GM12878 (cell line): Measurements from ENCODE around the gene PLEKHM3. TPM values are rescaled to one million over a fixed set of nuclear protein-coding genes. Genes with fewer than 3 reads are reported as not detected.

ENCODE experiments used
- ATAC-seq: fragments of 200-7000 bp; cut with Tn5 transposase; 3 replicates; pipeline ENCODE4 v1.9.1; 2020; ENCODE audit warnings: mild to moderate bottlenecking, moderate library complexity
- BruUV-seq: library from RNA; stranded (reverse); fragments of 400-500 nt; replicated peaks from 2 replicates; lab custom pipeline; 2021; lab: Mats Ljungman, UMichigan
- CTCF ChIA-PET: fragments of 300-600 bp; sonication (Branson Sonifier 250); formaldehyde crosslinking; extraction: SDS; loops from one replicate; lab custom pipeline; 2021; ENCODE audit warnings: inconsistent platforms; lab: Yijun Ruan, JAX
- POLR2A ChIA-PET: fragments of 350-600 bp; formaldehyde crosslinking; extraction: SDS; loops from one replicate; lab custom pipeline; 2021; ENCODE audit warnings: inconsistent platforms; lab: Charles Lee
- RAD21 ChIA-PET: fragments of 300-600 bp; sonication (Branson Sonifier 250); formaldehyde crosslinking; loops from one replicate; lab custom pipeline; 2023; ENCODE audit warnings: antibody characterized with exemption; ENCODE audit not compliant: unreplicated experiment; lab: Charles Lee
- SMC1A ChIA-PET: fragments of 300-600 bp; sonication (Branson Sonifier 250); formaldehyde crosslinking; loops from one replicate; lab custom pipeline; 2023; ENCODE audit not compliant: unreplicated experiment, uncharacterized antibody; lab: Charles Lee
- DNase-seq: peaks from one replicate; pipeline ENCODE4 v3.0.0-alpha.2; 2011; ENCODE audit warnings: low read depth, low spot score
- FAIRE-seq: peaks from 3 replicates; lab custom pipeline; 2011; peaks lifted over from hg19 to GRCh38; lab: Jason Lieb, UNC
- H2AFZ ChIP-seq: 2 replicates; pipeline ENCODE4 v1.6.0; 2011; ENCODE audit warnings: low read depth, low read length, control low read depth; ENCODE audit not compliant: control insufficient read depth
- H3K27ac ChIP-seq: 2 replicates; pipeline ENCODE4 v1.5.1; 2011; ENCODE audit warnings: control low read depth; ENCODE audit not compliant: control insufficient read depth, insufficient read depth
- H3K27me3 ChIP-seq, 2 experiments: replicated peaks in 1 of 2; 2 replicates each; pipeline versions ENCODE4 v1.6.0 to v1.6.1; 2011; ENCODE audit warnings: low read length in 1 of 2; ENCODE audit not compliant: control insufficient read depth in 2 of 2, insufficient read depth in 2 of 2
- H3K36me3 ChIP-seq, 2 experiments: 2 replicates each; pipeline ENCODE4 v1.5.1; 2011; ENCODE audit warnings: low read length in 1 of 2; ENCODE audit not compliant: control insufficient read depth in 2 of 2, insufficient read depth in 2 of 2
- H3K4me1 ChIP-seq: 2 replicates; pipeline ENCODE4 v1.6.1; 2011; ENCODE audit warnings: mild to moderate bottlenecking, low read length, moderate library complexity, mixed read lengths; ENCODE audit not compliant: control insufficient read depth, insufficient read depth
- H3K4me2 ChIP-seq: 2 replicates; pipeline ENCODE4 v1.6.0; 2011; ENCODE audit warnings: control low read depth; ENCODE audit not compliant: control insufficient read depth, insufficient read depth
- H3K4me3 ChIP-seq: fragments of 200-600 bp; sonication (generic); 2 replicates; pipeline ENCODE4 v1.5.1; 2016
- H3K79me2 ChIP-seq: 2 replicates; pipeline ENCODE4 v1.6.0; 2011; ENCODE audit warnings: low read length; ENCODE audit not compliant: control insufficient read depth, insufficient read depth
- H3K9ac ChIP-seq: 2 replicates; pipeline ENCODE4 v1.8.0; 2011; ENCODE audit warnings: low read length, control low read depth, mixed read lengths; ENCODE audit not compliant: control insufficient read depth, insufficient read depth
- H3K9me3 ChIP-seq: replicated peaks from 3 replicates; pipeline ENCODE4 v1.5.1; 2011; ENCODE audit warnings: mild to moderate bottlenecking, low read length; ENCODE audit not compliant: control insufficient read depth, insufficient read depth
- H4K20me1 ChIP-seq: 2 replicates; pipeline ENCODE4 v1.6.0; 2011; ENCODE audit not compliant: control insufficient read depth, insufficient read depth
- ETV6 ChIP-seq, 2 experiments: fragments of 450-650 bp in 1 of 2; IDR thresholded peaks in 1 of 2; conservative IDR thresholded peaks in 1 of 2; 2 replicates each; pipeline ENCODE4 v1.6.1; 2014; ENCODE audit warnings: antibody characterized with exemption in 1 of 2, borderline replicate concordance in 1 of 2, low read depth in 1 of 2, mild to moderate bottlenecking in 1 of 2, moderate library complexity in 1 of 2
- NRF1 ChIP-seq: conservative IDR thresholded peaks from 2 replicates; pipeline ENCODE4 v1.6.1; 2011; ENCODE audit warnings: mild to moderate bottlenecking, low read depth, low read length, improper control_type of control experiment
- PAX5 ChIP-seq: IDR thresholded peaks from 2 replicates; pipeline ENCODE4 v1.6.1; 2011; ENCODE audit warnings: low read depth, low read length, borderline replicate concordance
- WGBS: methylation state at CpG from one replicate; pipeline ENCODE4 v1.1.6; 2016; ENCODE audit warnings: low lambda C conversion rate; ENCODE audit not compliant: insufficient replicate concordance, insufficient coverage; ENCODE audit errors: missing lambda C conversion rate; 5-methylcytosine and 5-hydroxymethylcytosine counted together
- in situ Hi-C: fragments of 300-500 bp; cut with MboI; formaldehyde crosslinking; loops from 9 replicates; pipeline ENCODE4 v1.14.3; 2018; ENCODE audit warnings: mixed read lengths
- intact Hi-C: fragments of 100-400 bp; cut with micrococcal nuclease; formaldehyde crosslinking; loops from one replicate; pipeline ENCODE4 v1.14.2; 2022; ENCODE audit not compliant: unreplicated experiment
- polyA plus RNA-seq, 11 experiments: library from polyadenylated mRNA; depleted of rRNA in 4 of 11; unstranded in 6 of 11; stranded (reverse) in 5 of 11; fragments of >200 nt; fragmentation: Nextera tagmentation in 4 of 11; fragmentation: Illumina TruSeq in 1 of 11; extraction: Ambion mirVana in 4 of 11; extraction: Trizol in 1 of 11; gene quantifications; 1 replicate in 1 of 11; 2 replicates in 10 of 11; pipeline versions ENCODE4 v1.2.1 to v1.2.3, GENCODE V29; 2011 to 2016; ENCODE audit warnings: inconsistent platforms in 2 of 11, missing spikeins in 2 of 11, low read depth in 1 of 11
- total RNA-seq, 4 experiments: library from RNA; depleted of rRNA in 3 of 4; stranded (reverse); fragments of >200 nt in 3 of 4; fragmentation: Illumina TruSeq in 1 of 4; extraction: Trizol in 1 of 4; gene quantifications; 2 replicates each; pipeline versions ENCODE4 v1.2.1 to v1.2.3, GENCODE V29; 2013 to 2021
- TF ChIP-seq, protein P1 (sequence below): fragments of 450-650 bp; IDR thresholded peaks from 2 replicates; pipeline ENCODE4 v1.6.1; 2016; ENCODE audit warnings: mild to moderate bottlenecking, moderate library complexity, borderline replicate concordance
- TF ChIP-seq, protein P2 (sequence below): fragments of 450-650 bp; IDR thresholded peaks from 2 replicates; pipeline ENCODE4 v1.6.1; 2018; ENCODE audit warnings: borderline replicate concordance, mild to moderate bottlenecking; ENCODE audit not compliant: partially characterized antibody
- TF ChIP-seq, protein P3 (sequence below): IDR thresholded peaks from 2 replicates; pipeline ENCODE4 v1.6.1; 2012; ENCODE audit warnings: improper control_type of control experiment, low read depth, low read length; ENCODE audit not compliant: insufficient replicate concordance
- TF ChIP-seq, protein P4 (sequence below), 3 experiments: IDR thresholded peaks in 2 of 3; conservative IDR thresholded peaks in 1 of 3; 2 replicates each; pipeline ENCODE4 v1.5.1; 2011; ENCODE audit warnings: low read depth in 3 of 3, low read length in 3 of 3, mild to moderate bottlenecking in 3 of 3, control low read depth in 2 of 3, moderate library complexity in 2 of 3, inconsistent platforms in 1 of 3, mixed read lengths in 1 of 3; ENCODE audit not compliant: control insufficient read depth in 2 of 3, insufficient read depth in 1 of 3; ENCODE audit errors: extremely low read depth in 1 of 3

The PLEKHM3 gene
- total and polyA plus RNA-seq, 10 of the 15 experiments (the other 5 are each of a cell fraction or from before 2014, with no cell fraction given), result 1.4 to 5.6 (median 3.0) TPM

DNA sequence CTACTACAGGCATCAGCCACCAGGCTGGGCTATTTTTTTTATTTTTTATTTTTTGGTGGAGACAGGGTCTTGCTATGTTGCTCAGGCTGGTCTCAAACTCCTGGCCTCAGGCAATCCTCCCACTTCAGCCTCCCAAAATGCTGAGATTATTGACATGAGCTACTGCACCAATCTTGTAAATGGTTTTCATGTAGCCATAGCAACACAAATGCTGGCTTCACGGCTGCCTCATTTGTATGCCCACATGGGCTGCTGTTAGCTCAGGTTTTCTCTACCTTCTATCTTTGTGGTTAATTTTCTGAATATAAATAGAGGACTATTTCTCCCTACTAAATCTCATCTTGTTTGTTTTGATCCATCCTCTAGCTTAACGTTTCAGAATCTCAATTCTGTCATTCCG, 58.2 kb downstream of the PLEKHM3 start:
- Histone ChIP-seq H3K9me3 (no peaks in the 10 kb centered on the region; the same call in 2 of the 3 replicates), H3K27me3 (no peaks in the 10 kb centered on the region), H3K9ac (no peak overlapping the region), H3K4me2 (no peak overlapping the region), H3K4me1 (0 out of 2 replicates have a peak, but pooled peaks cover 3% of the 10 kb centered on the region), H3K27ac (no peak overlapping the region), H4K20me1 (no peaks in the 10 kb centered on the region), H3K4me3 (no peak overlapping the region), H3K79me2 (no peaks in the 10 kb centered on the region), H2AFZ (no peak overlapping the region), H3K36me3 (no peaks in the 10 kb centered on the region)
- intact Hi-C loops, result no loop called here
- ChIA-PET SMC1A (interaction anchor here (0.8 to 16.1 kb wide), 4 partner anchors 9 to 220 kb away, joined by 3 to 190 read pairs (median 6); no protein-coding TSS in a partner anchor), POLR2A (no interaction called here), RAD21 (interaction anchor here (1.2 to 1.4 kb wide), 2 partner anchors 94 to 221 kb away, joined by 3 to 4 read pairs; no protein-coding TSS in a partner anchor), CTCF (interaction anchor here (0.7 to 2.3 kb wide), 11 partner anchors 9 to 345 kb away, joined by 3 to 10 read pairs (median 4); no protein-coding TSS in a partner anchor)
- in situ Hi-C loops, result no loop called here
- BruUV-seq, result no TSS peak
- no peak for ATAC-seq
- no peak for FAIRE-seq
- no peak for DNase-seq
- 85% methylated on average over 3 of the region's 3 CpGs for WGBS
- TF ChIP-seq, protein P1, sequence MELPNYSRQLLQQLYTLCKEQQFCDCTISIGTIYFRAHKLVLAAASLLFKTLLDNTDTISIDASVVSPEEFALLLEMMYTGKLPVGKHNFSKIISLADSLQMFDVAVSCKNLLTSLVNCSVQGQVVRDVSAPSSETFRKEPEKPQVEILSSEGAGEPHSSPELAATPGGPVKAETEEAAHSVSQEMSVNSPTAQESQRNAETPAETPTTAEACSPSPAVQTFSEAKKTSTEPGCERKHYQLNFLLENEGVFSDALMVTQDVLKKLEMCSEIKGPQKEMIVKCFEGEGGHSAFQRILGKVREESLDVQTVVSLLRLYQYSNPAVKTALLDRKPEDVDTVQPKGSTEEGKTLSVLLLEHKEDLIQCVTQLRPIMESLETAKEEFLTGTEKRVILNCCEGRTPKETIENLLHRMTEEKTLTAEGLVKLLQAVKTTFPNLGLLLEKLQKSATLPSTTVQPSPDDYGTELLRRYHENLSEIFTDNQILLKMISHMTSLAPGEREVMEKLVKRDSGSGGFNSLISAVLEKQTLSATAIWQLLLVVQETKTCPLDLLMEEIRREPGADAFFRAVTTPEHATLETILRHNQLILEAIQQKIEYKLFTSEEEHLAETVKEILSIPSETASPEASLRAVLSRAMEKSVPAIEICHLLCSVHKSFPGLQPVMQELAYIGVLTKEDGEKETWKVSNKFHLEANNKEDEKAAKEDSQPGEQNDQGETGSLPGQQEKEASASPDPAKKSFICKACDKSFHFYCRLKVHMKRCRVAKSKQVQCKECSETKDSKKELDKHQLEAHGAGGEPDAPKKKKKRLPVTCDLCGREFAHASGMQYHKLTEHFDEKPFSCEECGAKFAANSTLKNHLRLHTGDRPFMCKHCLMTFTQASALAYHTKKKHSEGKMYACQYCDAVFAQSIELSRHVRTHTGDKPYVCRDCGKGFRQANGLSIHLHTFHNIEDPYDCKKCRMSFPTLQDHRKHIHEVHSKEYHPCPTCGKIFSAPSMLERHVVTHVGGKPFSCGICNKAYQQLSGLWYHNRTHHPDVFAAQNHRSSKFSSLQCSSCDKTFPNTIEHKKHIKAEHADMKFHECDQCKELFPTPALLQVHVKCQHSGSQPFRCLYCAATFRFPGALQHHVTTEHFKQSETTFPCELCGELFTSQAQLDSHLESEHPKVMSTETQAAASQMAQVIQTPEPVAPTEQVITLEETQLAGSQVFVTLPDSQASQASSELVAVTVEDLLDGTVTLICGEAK, result no peak
- TF ChIP-seq, protein P2, sequence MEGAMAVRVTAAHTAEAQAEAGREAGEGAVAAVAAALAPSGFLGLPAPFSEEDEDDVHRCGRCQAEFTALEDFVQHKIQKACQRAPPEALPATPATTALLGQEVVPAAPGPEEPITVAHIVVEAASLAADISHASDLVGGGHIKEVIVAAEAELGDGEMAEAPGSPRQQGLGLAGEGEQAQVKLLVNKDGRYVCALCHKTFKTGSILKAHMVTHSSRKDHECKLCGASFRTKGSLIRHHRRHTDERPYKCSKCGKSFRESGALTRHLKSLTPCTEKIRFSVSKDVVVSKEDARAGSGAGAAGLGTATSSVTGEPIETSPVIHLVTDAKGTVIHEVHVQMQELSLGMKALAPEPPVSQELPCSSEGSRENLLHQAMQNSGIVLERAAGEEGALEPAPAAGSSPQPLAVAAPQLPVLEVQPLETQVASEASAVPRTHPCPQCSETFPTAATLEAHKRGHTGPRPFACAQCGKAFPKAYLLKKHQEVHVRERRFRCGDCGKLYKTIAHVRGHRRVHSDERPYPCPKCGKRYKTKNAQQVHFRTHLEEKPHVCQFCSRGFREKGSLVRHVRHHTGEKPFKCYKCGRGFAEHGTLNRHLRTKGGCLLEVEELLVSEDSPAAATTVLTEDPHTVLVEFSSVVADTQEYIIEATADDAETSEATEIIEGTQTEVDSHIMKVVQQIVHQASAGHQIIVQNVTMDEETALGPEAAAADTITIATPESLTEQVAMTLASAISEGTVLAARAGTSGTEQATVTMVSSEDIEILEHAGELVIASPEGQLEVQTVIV, result no peak
- TF ChIP-seq ETV6 (conservative IDR thresholded peaks at IDR 0.05 in 1 of 2, IDR thresholded peaks at IDR 0.05 in 1 of 2; ENCODE audit: borderline replicate concordance in 1 of 2, low read depth in 1 of 2) (no peak), PAX5 (no peak), NRF1 (no peak)
- TF ChIP-seq, protein P3, sequence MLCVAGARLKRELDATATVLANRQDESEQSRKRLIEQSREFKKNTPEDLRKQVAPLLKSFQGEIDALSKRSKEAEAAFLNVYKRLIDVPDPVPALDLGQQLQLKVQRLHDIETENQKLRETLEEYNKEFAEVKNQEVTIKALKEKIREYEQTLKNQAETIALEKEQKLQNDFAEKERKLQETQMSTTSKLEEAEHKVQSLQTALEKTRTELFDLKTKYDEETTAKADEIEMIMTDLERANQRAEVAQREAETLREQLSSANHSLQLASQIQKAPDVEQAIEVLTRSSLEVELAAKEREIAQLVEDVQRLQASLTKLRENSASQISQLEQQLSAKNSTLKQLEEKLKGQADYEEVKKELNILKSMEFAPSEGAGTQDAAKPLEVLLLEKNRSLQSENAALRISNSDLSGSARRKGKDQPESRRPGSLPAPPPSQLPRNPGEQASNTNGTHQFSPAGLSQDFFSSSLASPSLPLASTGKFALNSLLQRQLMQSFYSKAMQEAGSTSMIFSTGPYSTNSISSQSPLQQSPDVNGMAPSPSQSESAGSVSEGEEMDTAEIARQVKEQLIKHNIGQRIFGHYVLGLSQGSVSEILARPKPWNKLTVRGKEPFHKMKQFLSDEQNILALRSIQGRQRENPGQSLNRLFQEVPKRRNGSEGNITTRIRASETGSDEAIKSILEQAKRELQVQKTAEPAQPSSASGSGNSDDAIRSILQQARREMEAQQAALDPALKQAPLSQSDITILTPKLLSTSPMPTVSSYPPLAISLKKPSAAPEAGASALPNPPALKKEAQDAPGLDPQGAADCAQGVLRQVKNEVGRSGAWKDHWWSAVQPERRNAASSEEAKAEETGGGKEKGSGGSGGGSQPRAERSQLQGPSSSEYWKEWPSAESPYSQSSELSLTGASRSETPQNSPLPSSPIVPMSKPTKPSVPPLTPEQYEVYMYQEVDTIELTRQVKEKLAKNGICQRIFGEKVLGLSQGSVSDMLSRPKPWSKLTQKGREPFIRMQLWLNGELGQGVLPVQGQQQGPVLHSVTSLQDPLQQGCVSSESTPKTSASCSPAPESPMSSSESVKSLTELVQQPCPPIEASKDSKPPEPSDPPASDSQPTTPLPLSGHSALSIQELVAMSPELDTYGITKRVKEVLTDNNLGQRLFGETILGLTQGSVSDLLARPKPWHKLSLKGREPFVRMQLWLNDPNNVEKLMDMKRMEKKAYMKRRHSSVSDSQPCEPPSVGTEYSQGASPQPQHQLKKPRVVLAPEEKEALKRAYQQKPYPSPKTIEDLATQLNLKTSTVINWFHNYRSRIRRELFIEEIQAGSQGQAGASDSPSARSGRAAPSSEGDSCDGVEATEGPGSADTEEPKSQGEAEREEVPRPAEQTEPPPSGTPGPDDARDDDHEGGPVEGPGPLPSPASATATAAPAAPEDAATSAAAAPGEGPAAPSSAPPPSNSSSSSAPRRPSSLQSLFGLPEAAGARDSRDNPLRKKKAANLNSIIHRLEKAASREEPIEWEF, result no peak
- TF ChIP-seq, protein P4, sequence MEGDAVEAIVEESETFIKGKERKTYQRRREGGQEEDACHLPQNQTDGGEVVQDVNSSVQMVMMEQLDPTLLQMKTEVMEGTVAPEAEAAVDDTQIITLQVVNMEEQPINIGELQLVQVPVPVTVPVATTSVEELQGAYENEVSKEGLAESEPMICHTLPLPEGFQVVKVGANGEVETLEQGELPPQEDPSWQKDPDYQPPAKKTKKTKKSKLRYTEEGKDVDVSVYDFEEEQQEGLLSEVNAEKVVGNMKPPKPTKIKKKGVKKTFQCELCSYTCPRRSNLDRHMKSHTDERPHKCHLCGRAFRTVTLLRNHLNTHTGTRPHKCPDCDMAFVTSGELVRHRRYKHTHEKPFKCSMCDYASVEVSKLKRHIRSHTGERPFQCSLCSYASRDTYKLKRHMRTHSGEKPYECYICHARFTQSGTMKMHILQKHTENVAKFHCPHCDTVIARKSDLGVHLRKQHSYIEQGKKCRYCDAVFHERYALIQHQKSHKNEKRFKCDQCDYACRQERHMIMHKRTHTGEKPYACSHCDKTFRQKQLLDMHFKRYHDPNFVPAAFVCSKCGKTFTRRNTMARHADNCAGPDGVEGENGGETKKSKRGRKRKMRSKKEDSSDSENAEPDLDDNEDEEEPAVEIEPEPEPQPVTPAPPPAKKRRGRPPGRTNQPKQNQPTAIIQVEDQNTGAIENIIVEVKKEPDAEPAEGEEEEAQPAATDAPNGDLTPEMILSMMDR (IDR thresholded peaks at IDR 0.05 in 2 of 3, conservative IDR thresholded peaks at IDR 0.05 in 1 of 3; ENCODE audit: control insufficient read depth in 2 of 3, extremely low read depth in 1 of 3, insufficient read depth in 1 of 3, low read depth in 3 of 3, low read length in 3 of 3), result no peak
